Right lobe of liver (tissue), 4 donors: ENCODE results near the gene ID1.
"Not testable (repeated sequence)": the region's sequence is repeated elsewhere in the genome, so short reads cannot be mapped to it uniquely, and the experiment has no call there.

ENCODE experiments used
- CTCF ChIP-seq, 4 donors: fragments of 200-600 bp in 3 of 4; fragments of 450-650 bp in 1 of 4; IDR thresholded peaks; one replicate each; pipeline versions ENCODE4 v1.5.1 to v1.8.0; 2016 to 2022; ENCODE audit warnings: antibody characterized with exemption in 4 of 4, mild to moderate bottlenecking in 2 of 4
- POLR2A ChIP-seq: fragments of 450-650 bp; IDR thresholded peaks from one replicate; pipeline ENCODE4 v1.6.1; 2017; ENCODE audit warnings: antibody characterized with exemption, mild to moderate bottlenecking
- donor health status: DM: no; HTN: no; CAD: no.
- donor health status: DM: no; HTN: no; CAD: no.
- donor health status: DM: no; HTN: yes; CAD: no.

DNA sequence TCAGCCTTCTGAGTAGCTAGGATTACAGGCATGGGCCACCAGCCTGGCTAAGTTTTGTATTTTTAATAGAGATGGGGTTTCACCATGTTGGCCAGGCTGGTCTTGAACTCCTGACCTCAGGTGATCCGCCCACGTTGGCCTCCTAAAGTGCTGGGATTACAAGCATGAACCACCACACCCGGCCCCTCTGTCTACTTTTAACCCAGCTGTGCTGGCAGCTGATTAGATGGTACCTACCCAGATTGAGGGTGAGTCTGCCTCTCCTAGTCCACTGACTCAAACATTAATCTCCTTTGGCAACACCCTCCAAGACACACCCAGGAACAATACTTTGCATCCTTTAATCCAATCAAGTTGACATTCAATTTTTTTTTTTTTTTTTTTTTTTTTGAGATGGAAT is 43.0 kb downstream of the ID1 start:
- TF ChIP-seq CTCF (IDR thresholded peaks at IDR 0.05); POLR2A: not testable (repeated sequence)
